Stimulated activated CD4-positive, alpha-beta T cell treated with anti-CD3 and anti-CD28 coated beads, Interleukin-2, amount 100 ng/mL, for 24 hours (primary cell): Measurements from ENCODE around the gene GID4.
A peak's percentile ranks its signal among the peaks of the same experiment; 100 is the strongest.

Experiments
- DNase-seq, 2 donors: peaks; one replicate each; pipeline ENCODE4 v3.0.0-alpha.2; 2020

Gene GID4

GRCh38 chr17:18017958-18018357, 21.2 kb upstream of the GID4 start:
- no peak for DNase-seq

- no peak for DNase-seq
Observed at GRCh38 chr17:18018411-18018921, 20.7 kb upstream of the GID4 start.

GRCh38 chr17:18019838-18020154, 19.4 kb upstream of the GID4 start:
- DNase-seq: no peak

GRCh38 chr17:18020971-18021370, 18.2 kb upstream of the GID4 start:
- no peak for DNase-seq

GRCh38 chr17:18021372-18021771, 17.8 kb upstream of the GID4 start:
- no peak for DNase-seq

GRCh38 chr17:18025241-18025944, 13.8 kb upstream of the GID4 start:
- DNase-seq: peak; percentile 26 to 33

- no peak for DNase-seq
Observed at GRCh38 chr17:18025945-18026776, 13.0 kb upstream of the GID4 start.

- DNase-seq: no peak
Observed at GRCh38 chr17:18027280-18027679, 11.9 kb upstream of the GID4 start.

- DNase-seq: no peak
Observed at GRCh38 chr17:18028114-18028951, 10.9 kb upstream of the GID4 start.

- no peak for DNase-seq
Observed at GRCh38 chr17:18028952-18029540, 10.2 kb upstream of the GID4 start.

- no peak for DNase-seq
Observed at GRCh38 chr17:18031955-18032354, 7.3 kb upstream of the GID4 start.

- peak; percentile 32 to 55 for DNase-seq
Observed at GRCh38 chr17:18033442-18034099, 5.6 kb upstream of the GID4 start.

- DNase-seq: no peak
Observed at GRCh38 chr17:18035704-18036103, 3.5 kb upstream of the GID4 start.

- DNase-seq: no peak
Observed at GRCh38 chr17:18037486-18037885, 1.7 kb upstream of the GID4 start.

- peak; percentile 8 to 43 for DNase-seq
Observed at GRCh38 chr17:18038149-18038850, 908 bp upstream of the GID4 start.

- DNase-seq: no peak
Observed at GRCh38 chr17:18039535-18040260, 490 bp downstream of the GID4 start.

GRCh38 chr17:18040261-18040858, 1.2 kb downstream of the GID4 start:
- no peak for DNase-seq

GRCh38 chr17:18041776-18042175, 2.6 kb downstream of the GID4 start:
- no peak for DNase-seq

GRCh38 chr17:18042983-18043382, 3.8 kb downstream of the GID4 start:
- no peak for DNase-seq

GRCh38 chr17:18043491-18043890, 4.3 kb downstream of the GID4 start:
- no peak for DNase-seq

- DNase-seq: no peak
Observed at GRCh38 chr17:18044609-18045008, 5.4 kb downstream of the GID4 start.
